Gastroesophageal sphincter (tissue), 4 donors: Measurements from ENCODE around the gene C17orf50. TPM values are rescaled to one million over a fixed set of nuclear protein-coding genes. Genes with fewer than 3 reads are reported as not detected.

Source experiments
- ATAC-seq: fragments of 150-250 bp; one replicate; pipeline ENCODE4 v1.9.1; 2016; ENCODE audit warnings: mild to moderate bottlenecking, moderate library complexity
- H3K27ac ChIP-seq, 4 donors: fragments of 200-600 bp; sonication (generic) in 3 of 4; 1 replicate in 3 of 4; 2 replicates in 1 of 4; pipeline ENCODE4 v1.5.1; 2016 to 2019
- H3K27me3 ChIP-seq: fragments of 200-600 bp; sonication (generic); one replicate; pipeline ENCODE4 v1.5.1; 2019
- H3K36me3 ChIP-seq, 2 donors: fragments of 200-600 bp; sonication (generic); one replicate each; pipeline ENCODE4 v1.5.1; 2019; ENCODE audit warnings: control low read depth in 1 of 2
- H3K4me1 ChIP-seq, 3 donors: fragments of 200-600 bp; sonication (generic); 1 replicate in 2 of 3; 2 replicates in 1 of 3; pipeline ENCODE4 v1.5.1; 2016 to 2019; ENCODE audit warnings: control low read depth in 2 of 3
- H3K4me3 ChIP-seq, 2 donors: fragments of 200-600 bp; sonication (generic); one replicate each; pipeline ENCODE4 v1.5.1; 2019; ENCODE audit warnings: mild to moderate bottlenecking in 1 of 2, moderate library complexity in 1 of 2
- H3K9me3 ChIP-seq, 3 donors: fragments of 200-600 bp; sonication (generic); one replicate each; pipeline ENCODE4 v1.5.1; 2017 to 2019; ENCODE audit warnings: control low read depth in 2 of 3
- CTCF ChIP-seq, 4 experiments: fragments of 200-600 bp in 2 of 4; fragments of 450-650 bp in 2 of 4; sonication (generic) in 1 of 4; IDR thresholded peaks; one replicate each; pipeline ENCODE4 v1.5.1; 2017 to 2019; ENCODE audit warnings: antibody characterized with exemption in 4 of 4, mild to moderate bottlenecking in 2 of 4, moderate library complexity in 2 of 4
- EP300 ChIP-seq: sonication (generic); formaldehyde crosslinking; IDR thresholded peaks from one replicate; pipeline ENCODE4 v1.6.1; 2017; ENCODE audit warnings: antibody characterized with exemption, mild to moderate bottlenecking
- POLR2A ChIP-seq, 2 donors: fragments of 450-650 bp; IDR thresholded peaks; one replicate each; pipeline ENCODE4 v1.6.1; 2017; ENCODE audit warnings: antibody characterized with exemption in 2 of 2, mild to moderate bottlenecking in 2 of 2, moderate library complexity in 1 of 2
- POLR2AphosphoS5 ChIP-seq: sonication (generic); formaldehyde crosslinking; IDR thresholded peaks from one replicate; pipeline ENCODE4 v1.6.1; 2017; ENCODE audit warnings: antibody characterized with exemption
- WGBS, 2 donors: methylation state at CpG; one replicate each; pipeline ENCODE4 v1.1.5; 2018; ENCODE audit warnings: low coverage in 1 of 2; 5-methylcytosine and 5-hydroxymethylcytosine counted together
- total RNA-seq, 4 donors: library from RNA; depleted of rRNA; stranded (reverse); fragments of >200 nt; gene quantifications; one replicate each; pipeline ENCODE4 v1.1.0, GENCODE V29; 2016

Gene C17orf50
- total RNA-seq, 4 donors from 2014 or later = not detected

GRCh38 chr17:35733366-35733765, 27.3 kb upstream of the C17orf50 start:
- H3K36me3 ChIP-seq = no peaks in the 10 kb centered on the region
- TF ChIP-seq CTCF (IDR thresholded peaks at IDR 0.05) (no peak), POLR2AphosphoS5 (no peak), EP300 (no peak), POLR2A (IDR thresholded peaks at IDR 0.05) (no peak)
- ATAC-seq = no peak
- H3K27ac ChIP-seq = no peak overlapping the region
- H3K27me3 ChIP-seq = no peaks in the 10 kb centered on the region
- no peak overlapping the region for H3K4me3 ChIP-seq
- 85% methylated on average over 5 of the region's 6 CpGs; no CpG with 5 or more reads in 1 of the 2 donors for WGBS, 2 donors
- peaks cover 2 to 33% (median 11%) of the 10 kb centered on the region in 3 donors for H3K4me1 ChIP-seq
- no peaks in the 10 kb centered on the region for H3K9me3 ChIP-seq

GRCh38 chr17:35734396-35734795, 26.3 kb upstream of the C17orf50 start:
- ATAC-seq = no peak
- Histone ChIP-seq H3K4me3 (no peak overlapping the region), H3K27ac (no peak overlapping the region), H3K36me3 (no peaks in the 10 kb centered on the region), H3K9me3 (no peaks in the 10 kb centered on the region), H3K27me3 (no peaks in the 10 kb centered on the region), H3K4me1 (peaks cover 2 to 26% (median 11%) of the 10 kb centered on the region in 3 donors)
- 50 to 89% methylated on average over 1 to 6 of the region's 7 CpGs for WGBS, 2 donors
- no peak for TF ChIP-seq POLR2AphosphoS5
- TF ChIP-seq CTCF (IDR thresholded peaks at IDR 0.05) = no peak
- TF ChIP-seq POLR2A (IDR thresholded peaks at IDR 0.05) = no peak
- no peak for TF ChIP-seq EP300

DNA sequence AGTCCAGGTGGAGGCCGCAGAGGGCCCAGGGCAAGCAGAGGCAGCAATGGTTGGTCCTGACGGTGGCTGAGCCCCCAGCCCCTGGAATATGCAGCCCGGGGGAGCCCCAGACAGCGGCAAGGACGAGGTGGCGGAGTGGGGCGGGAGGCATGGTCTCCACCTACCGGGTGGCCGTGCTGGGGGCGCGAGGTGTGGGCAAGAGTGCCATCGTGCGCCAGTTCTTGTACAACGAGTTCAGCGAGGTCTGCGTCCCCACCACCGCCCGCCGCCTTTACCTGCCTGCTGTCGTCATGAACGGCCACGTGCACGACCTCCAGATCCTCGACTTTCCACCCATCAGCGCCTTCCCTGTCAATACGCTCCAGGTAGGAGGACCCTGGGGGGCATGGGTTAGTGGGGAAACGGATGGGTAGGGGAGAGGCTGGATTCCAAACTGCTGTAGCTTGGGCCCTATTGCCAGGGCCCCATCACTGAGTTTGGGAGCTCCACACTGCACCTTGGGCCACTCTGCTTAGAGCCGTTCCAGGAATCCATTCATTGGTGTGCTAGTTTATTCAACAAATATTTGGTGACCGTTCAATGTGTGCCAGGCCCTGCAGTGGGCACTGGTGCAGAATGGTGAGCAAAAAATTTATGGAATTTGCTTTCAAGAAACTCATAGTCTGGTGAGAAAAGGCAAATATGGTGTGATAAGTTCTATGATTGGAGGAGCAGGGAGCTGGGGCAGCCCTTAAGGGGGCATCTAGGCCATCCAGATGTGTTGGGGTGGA, 25.5 kb upstream of the C17orf50 start:
- ATAC-seq = no peak
- no peak overlapping the region for H3K4me3 ChIP-seq
- WGBS, 2 donors = 74 to 85% methylated on average over 3 to 5 of the region's 29 CpGs

GRCh38 chr17:35736236-35736635, 24.5 kb upstream of the C17orf50 start:
- Histone ChIP-seq H3K27ac (no peak overlapping the region), H3K27me3 (peaks cover 15% of the 10 kb centered on the region), H3K9me3 (no peaks in the 10 kb centered on the region), H3K4me1 (peaks cover under 1 to 22% (median 8%) of the 10 kb centered on the region in 3 donors), H3K36me3 (no peaks in the 10 kb centered on the region), H3K4me3 (no peak overlapping the region)
- ATAC-seq = no peak
- TF ChIP-seq POLR2A (IDR thresholded peaks at IDR 0.05) (no peak), POLR2AphosphoS5 (no peak), CTCF (IDR thresholded peaks at IDR 0.05) (no peak)
- 72 to 100% methylated on average over 1 to 2 of the region's 5 CpGs for WGBS, 2 donors

More for the DNA sequence above, 25.5 kb upstream of the C17orf50 start:
- Histone ChIP-seq H3K4me1 (peaks cover 2 to 26% (median 11%) of the 10 kb centered on the region in 3 donors), H3K27ac (no peak overlapping the region), H3K36me3 (no peaks in the 10 kb centered on the region), H3K27me3 (peaks cover 5% of the 10 kb centered on the region), H3K9me3 (no peaks in the 10 kb centered on the region)
- TF ChIP-seq EP300 (no peak), CTCF (IDR thresholded peaks at IDR 0.05) (no peak), POLR2A (IDR thresholded peaks at IDR 0.05) (no peak), POLR2AphosphoS5 (no peak)
